ENCODE measurements around the gene ERCC8.

- TF ChIP-seq POLR2A (conservative IDR thresholded peaks at IDR 0.05) (no peak), TAF7 (tag; IDR thresholded peaks at IDR 0.05) (no peak), ZNF408 (CRISPR knock-in tag; IDR thresholded peaks at IDR 0.05; ENCODE audit: low read depth) (no peak), MAX (CRISPR knock-in tag; IDR thresholded peaks at IDR 0.05) (no peak), MTF1 (CRISPR knock-in tag; IDR thresholded peaks at IDR 0.05; ENCODE audit: borderline replicate concordance) (no peak)
Measured at GRCh38 chr5:60833520-60833919, 111.3 kb downstream of the ERCC8 start.

Data from K562 (cell line).